Measurements from ENCODE around the gene ACTR3C.

ACTR3C gene

DNA sequence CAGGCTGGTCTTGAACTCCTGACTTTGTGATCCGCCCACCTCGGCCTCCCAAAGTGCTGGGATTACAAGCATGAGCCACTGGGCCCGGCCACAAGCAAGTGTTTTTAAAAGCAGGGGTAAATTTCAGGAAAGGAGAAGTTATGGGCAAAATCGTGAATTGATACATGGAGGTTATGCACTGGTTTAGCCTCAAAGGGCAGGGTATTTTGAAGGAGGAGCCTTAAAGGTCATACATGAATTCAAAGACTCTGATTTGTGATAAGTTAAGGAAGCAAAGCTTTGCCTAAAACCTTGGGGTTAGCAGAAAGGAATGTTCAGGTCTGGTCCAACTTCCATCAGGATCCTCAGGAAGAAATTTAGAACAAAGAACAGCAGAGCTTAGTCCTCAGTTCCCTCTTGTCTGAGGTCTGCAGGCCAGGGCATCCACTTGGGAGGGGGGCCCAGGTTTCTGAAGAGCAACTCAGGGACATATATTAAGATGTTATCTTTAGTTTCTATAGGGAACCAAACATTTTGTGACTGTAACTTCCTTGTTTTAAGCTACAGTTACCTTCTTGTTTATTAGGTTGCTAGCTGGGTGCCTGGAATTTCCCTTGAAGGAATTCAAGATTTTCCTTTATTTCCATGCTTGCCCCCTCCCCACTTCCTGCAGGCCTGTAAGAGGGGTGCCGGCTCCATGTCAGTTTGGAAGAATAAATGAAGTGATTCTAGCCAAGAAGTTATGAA, 42.5 kb upstream of the ACTR3C start:
- Histone ChIP-seq H4K20me1 (ENCODE audit: low read depth, low read length) (no peaks in the 10 kb centered on the region), H3K4me3 (ENCODE audit: insufficient read depth, low read length, poor library complexity, severe bottlenecking) (no peak overlapping the region), H2AFZ (ENCODE audit: low read depth, low read length, severe bottlenecking) (no peak overlapping the region), H3K27ac (ENCODE audit: low read depth, low read length) (no peak overlapping the region), H3K9ac (ENCODE audit: low read length) (no peak overlapping the region), H3K27me3 (ENCODE audit: low read length) (no peaks in the 10 kb centered on the region), H3K36me3 (ENCODE audit: low read length) (no peaks in the 10 kb centered on the region), H3K4me2 (ENCODE audit: low read depth, low read length, poor library complexity, severe bottlenecking) (no peak overlapping the region), H3K79me2 (ENCODE audit: insufficient read depth, low read length) (no peaks in the 10 kb centered on the region), H3K9me2 (replicated peaks; ENCODE audit: insufficient read depth, low read length) (no peaks in the 10 kb centered on the region), H3F3A (ENCODE audit: insufficient read depth) (peaks cover 11% of the 10 kb centered on the region; the same call in 1 of the 2 replicates), H3K9me3 (ENCODE audit: insufficient read depth, low read length) (no peaks in the 10 kb centered on the region)
- no peak for TF ChIP-seq EZH2phosphoT487 (conservative IDR thresholded peaks at IDR 0.05; ENCODE audit: low read length)
- TF ChIP-seq, protein P1, sequence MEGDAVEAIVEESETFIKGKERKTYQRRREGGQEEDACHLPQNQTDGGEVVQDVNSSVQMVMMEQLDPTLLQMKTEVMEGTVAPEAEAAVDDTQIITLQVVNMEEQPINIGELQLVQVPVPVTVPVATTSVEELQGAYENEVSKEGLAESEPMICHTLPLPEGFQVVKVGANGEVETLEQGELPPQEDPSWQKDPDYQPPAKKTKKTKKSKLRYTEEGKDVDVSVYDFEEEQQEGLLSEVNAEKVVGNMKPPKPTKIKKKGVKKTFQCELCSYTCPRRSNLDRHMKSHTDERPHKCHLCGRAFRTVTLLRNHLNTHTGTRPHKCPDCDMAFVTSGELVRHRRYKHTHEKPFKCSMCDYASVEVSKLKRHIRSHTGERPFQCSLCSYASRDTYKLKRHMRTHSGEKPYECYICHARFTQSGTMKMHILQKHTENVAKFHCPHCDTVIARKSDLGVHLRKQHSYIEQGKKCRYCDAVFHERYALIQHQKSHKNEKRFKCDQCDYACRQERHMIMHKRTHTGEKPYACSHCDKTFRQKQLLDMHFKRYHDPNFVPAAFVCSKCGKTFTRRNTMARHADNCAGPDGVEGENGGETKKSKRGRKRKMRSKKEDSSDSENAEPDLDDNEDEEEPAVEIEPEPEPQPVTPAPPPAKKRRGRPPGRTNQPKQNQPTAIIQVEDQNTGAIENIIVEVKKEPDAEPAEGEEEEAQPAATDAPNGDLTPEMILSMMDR (IDR thresholded peaks at IDR 0.05; ENCODE audit: insufficient read depth, low read length, poor library complexity, severe bottlenecking) = no peak

GRCh38 chr7:150365194-150365593, 41.8 kb upstream of the ACTR3C start:
- Histone ChIP-seq H3K79me2 (ENCODE audit: insufficient read depth, low read length) (no peaks in the 10 kb centered on the region), H2AFZ (ENCODE audit: low read depth, low read length, severe bottlenecking) (no peak overlapping the region), H3K9me3 (ENCODE audit: insufficient read depth, low read length) (no peaks in the 10 kb centered on the region), H3K4me2 (ENCODE audit: low read depth, low read length, poor library complexity, severe bottlenecking) (no peak overlapping the region), H3F3A (ENCODE audit: insufficient read depth) (peaks cover 11% of the 10 kb centered on the region; the same call in 1 of the 2 replicates), H3K4me3 (ENCODE audit: insufficient read depth, low read length, poor library complexity, severe bottlenecking) (no peak overlapping the region), H4K20me1 (ENCODE audit: low read depth, low read length) (no peaks in the 10 kb centered on the region), H3K9ac (ENCODE audit: low read length) (no peak overlapping the region), H3K9me2 (replicated peaks; ENCODE audit: insufficient read depth, low read length) (no peaks in the 10 kb centered on the region), H3K27ac (ENCODE audit: low read depth, low read length) (no peak overlapping the region), H3K27me3 (ENCODE audit: low read length) (0 out of 2 replicates have a peak, but pooled peaks cover under 1% of the 10 kb centered on the region), H3K36me3 (ENCODE audit: low read length) (no peaks in the 10 kb centered on the region)
- TF ChIP-seq, protein P1 (IDR thresholded peaks at IDR 0.05; ENCODE audit: insufficient read depth, low read length, poor library complexity, severe bottlenecking) = no peak
- TF ChIP-seq EZH2phosphoT487 (conservative IDR thresholded peaks at IDR 0.05; ENCODE audit: low read length) = no peak

DNA sequence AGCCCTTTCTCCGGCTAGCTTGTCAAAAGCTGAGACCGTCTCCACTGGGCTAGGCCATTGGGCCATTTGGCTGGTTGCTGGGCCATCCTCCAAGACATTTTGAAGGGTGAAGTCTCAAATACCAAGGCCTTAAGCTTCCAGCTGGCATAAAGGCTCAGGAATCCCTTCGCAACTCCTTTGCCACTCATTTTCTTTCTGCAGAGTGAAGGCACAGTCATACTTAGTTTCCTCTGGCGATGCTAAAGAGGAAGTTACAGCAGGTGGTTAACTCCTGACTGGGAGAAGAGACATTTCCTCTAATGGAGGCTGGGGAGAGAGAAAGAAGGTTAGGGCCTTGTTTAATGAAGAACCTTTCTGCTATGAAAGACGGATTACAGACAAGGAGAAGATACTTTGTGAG, 40.5 kb upstream of the ACTR3C start:
- Histone ChIP-seq H3K4me2 (ENCODE audit: low read depth, low read length, poor library complexity, severe bottlenecking) (no peak overlapping the region), H3K27me3 (ENCODE audit: low read length) (0 out of 2 replicates have a peak, but pooled peaks cover 3% of the 10 kb centered on the region), H3K4me3 (ENCODE audit: insufficient read depth, low read length, poor library complexity, severe bottlenecking) (no peak overlapping the region), H2AFZ (ENCODE audit: low read depth, low read length, severe bottlenecking) (no peak overlapping the region), H3K27ac (ENCODE audit: low read depth, low read length) (no peak overlapping the region), H3K36me3 (ENCODE audit: low read length) (no peaks in the 10 kb centered on the region), H3K9me3 (ENCODE audit: insufficient read depth, low read length) (no peaks in the 10 kb centered on the region), H3K79me2 (ENCODE audit: insufficient read depth, low read length) (no peaks in the 10 kb centered on the region), H3K9me2 (replicated peaks; ENCODE audit: insufficient read depth, low read length) (no peaks in the 10 kb centered on the region), H3K9ac (ENCODE audit: low read length) (no peak overlapping the region), H4K20me1 (ENCODE audit: low read depth, low read length) (no peaks in the 10 kb centered on the region), H3F3A (ENCODE audit: insufficient read depth) (peaks cover 11% of the 10 kb centered on the region; the same call in 1 of the 2 replicates)
- TF ChIP-seq, protein P1 (IDR thresholded peaks at IDR 0.05; ENCODE audit: insufficient read depth, low read length, poor library complexity, severe bottlenecking) = no peak
- TF ChIP-seq EZH2phosphoT487 (conservative IDR thresholded peaks at IDR 0.05; ENCODE audit: low read length) = no peak

Data from SU-DHL-6 (cell line).